RWPE2 (cell line): Measurements from ENCODE around the gene INPP5A.
A peak's percentile ranks its signal among the peaks of the same experiment; 100 is the strongest.

Experiments used
- ATAC-seq: fragments of 200-7000 bp; cut with Tn5 transposase; 3 replicates; pipeline ENCODE4 v1.9.1; 2021; ENCODE audit warnings: low read depth
- DNase-seq: peaks from one replicate; pipeline ENCODE4 v3.0.0-alpha.2; 2020; ENCODE audit warnings: low spot score
- H3K27ac ChIP-seq: fragments of 450-650 bp; 2 replicates; pipeline ENCODE4 v1.5.1; 2017; ENCODE audit warnings: mild to moderate bottlenecking; ENCODE audit not compliant: poor library complexity, severe bottlenecking
- H3K27me3 ChIP-seq: fragments of 250-450 bp; sonication (Bioruptor Pico); 2 replicates; pipeline ENCODE4 v1.5.1; 2021; ENCODE audit warnings: mild to moderate bottlenecking, moderate library complexity; ENCODE audit not compliant: insufficient read depth, poor library complexity, severe bottlenecking
- H3K36me3 ChIP-seq: fragments of 250-450 bp; sonication (Bioruptor Pico); 2 replicates; pipeline ENCODE4 v1.5.1; 2020; ENCODE audit warnings: low read depth, mild to moderate bottlenecking, moderate library complexity
- H3K4me1 ChIP-seq: fragments of 250-450 bp; sonication (Bioruptor Pico); 2 replicates; pipeline ENCODE4 v1.5.1; 2021; ENCODE audit warnings: mild to moderate bottlenecking, moderate library complexity; ENCODE audit not compliant: insufficient read depth, poor library complexity, severe bottlenecking
- H3K4me3 ChIP-seq: fragments of 250-450 bp; sonication (Bioruptor Pico); 2 replicates; pipeline ENCODE4 v1.5.1; 2021; ENCODE audit warnings: mild to moderate bottlenecking, moderate library complexity; ENCODE audit not compliant: severe bottlenecking
- H3K9me3 ChIP-seq: fragments of 250-450 bp; sonication (Bioruptor Pico); 2 replicates; pipeline ENCODE4 v1.5.1; 2021; ENCODE audit warnings: mild to moderate bottlenecking, moderate library complexity; ENCODE audit not compliant: severe bottlenecking
- CTCF ChIP-seq: fragments of 450-650 bp; IDR thresholded peaks from one replicate; pipeline ENCODE4 v1.5.1; 2017; ENCODE audit warnings: mild to moderate bottlenecking, moderate library complexity; ENCODE audit not compliant: poor library complexity, severe bottlenecking

INPP5A gene

GRCh38 chr10:132523561-132524442 is 13.8 kb upstream of the INPP5A start:
- H3K36me3 ChIP-seq, result no peaks in the 10 kb centered on the region
- H3K4me1 ChIP-seq, result peaks cover under 1% of the 10 kb centered on the region
- ATAC-seq, result no peak
- TF ChIP-seq CTCF, result no peak
- no peaks in the 10 kb centered on the region for H3K9me3 ChIP-seq
- peak; percentile 36 for DNase-seq
- H3K27ac ChIP-seq, result no peak overlapping the region
- no peaks in the 10 kb centered on the region for H3K27me3 ChIP-seq
- H3K4me3 ChIP-seq, result no peak overlapping the region

DNA sequence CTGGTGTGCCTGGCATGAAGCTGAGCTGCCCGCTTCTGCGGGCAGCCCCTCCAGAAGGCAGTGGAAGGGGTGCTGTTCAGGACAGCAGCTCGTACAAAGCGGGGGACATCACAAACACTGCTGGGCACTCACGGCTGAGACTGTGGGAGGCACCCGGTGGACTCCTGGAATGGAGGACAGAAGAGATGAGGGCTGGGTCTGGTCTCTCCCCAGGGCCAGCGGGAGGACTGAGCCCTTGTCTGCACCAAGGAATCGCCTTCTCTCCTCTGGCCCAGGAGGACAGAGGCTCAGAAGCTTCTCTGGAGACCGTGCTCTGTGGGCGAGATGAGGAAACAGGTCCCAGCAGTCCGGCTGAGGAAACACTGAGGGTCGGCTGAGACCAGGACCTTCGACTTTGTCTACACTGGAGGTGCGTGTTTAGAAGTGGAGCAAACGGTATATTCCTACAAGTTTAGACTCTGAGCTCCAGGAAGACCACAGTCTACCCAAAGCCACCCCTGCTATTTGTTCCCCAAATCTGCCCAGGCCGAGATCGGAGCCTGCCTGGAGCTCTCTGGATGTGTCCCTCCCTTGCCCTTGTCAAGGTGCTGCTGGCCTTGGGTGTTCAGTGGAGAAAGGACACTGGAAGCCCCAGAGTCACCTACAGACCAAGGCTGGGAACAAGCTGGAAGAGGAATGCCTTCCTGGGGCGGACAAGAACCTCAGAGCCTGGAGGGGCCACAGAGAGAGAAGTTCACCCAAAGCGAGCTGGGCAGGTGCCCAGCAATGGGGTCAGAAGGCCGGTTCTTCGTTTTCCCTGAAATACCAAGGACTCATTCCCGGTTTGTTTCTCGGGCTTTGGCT is 12.9 kb upstream of the INPP5A start:
- Histone ChIP-seq H3K36me3 (no peaks in the 10 kb centered on the region), H3K4me3 (no peak overlapping the region), H3K27ac (no peak overlapping the region), H3K9me3 (no peaks in the 10 kb centered on the region), H3K4me1 (no peaks in the 10 kb centered on the region), H3K27me3 (no peaks in the 10 kb centered on the region)
- no peak for TF ChIP-seq CTCF
- DNase-seq (no peak), ATAC-seq (no peak)

DNA sequence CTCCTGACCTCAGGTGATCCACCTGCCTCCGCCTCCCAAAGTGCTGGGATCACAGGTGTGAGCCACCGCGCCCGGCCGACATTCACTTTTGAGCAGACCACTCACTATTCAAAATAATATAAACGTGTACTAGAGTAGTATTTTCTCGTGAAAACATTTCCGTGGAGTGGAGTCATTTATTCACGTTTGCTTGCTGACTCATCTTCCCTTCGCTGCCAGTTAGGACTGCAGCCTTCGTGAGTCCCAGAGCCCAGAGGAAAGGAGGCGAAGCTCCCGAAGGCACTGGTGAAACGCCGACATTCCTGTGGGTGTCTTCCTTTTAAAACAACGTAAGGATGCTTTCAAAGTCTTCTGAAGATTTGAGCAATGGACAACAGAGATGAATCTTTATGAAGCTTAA is 10.9 kb upstream of the INPP5A start:
- no peak for ATAC-seq
- H3K27me3 ChIP-seq, result no peaks in the 10 kb centered on the region
- H3K27ac ChIP-seq, result no peak overlapping the region
- peaks cover 7% of the 10 kb centered on the region for H3K9me3 ChIP-seq
- H3K36me3 ChIP-seq, result no peaks in the 10 kb centered on the region
- no peak for DNase-seq
- no peak overlapping the region for H3K4me3 ChIP-seq
- TF ChIP-seq CTCF, result no peak
- no peaks in the 10 kb centered on the region for H3K4me1 ChIP-seq

DNA sequence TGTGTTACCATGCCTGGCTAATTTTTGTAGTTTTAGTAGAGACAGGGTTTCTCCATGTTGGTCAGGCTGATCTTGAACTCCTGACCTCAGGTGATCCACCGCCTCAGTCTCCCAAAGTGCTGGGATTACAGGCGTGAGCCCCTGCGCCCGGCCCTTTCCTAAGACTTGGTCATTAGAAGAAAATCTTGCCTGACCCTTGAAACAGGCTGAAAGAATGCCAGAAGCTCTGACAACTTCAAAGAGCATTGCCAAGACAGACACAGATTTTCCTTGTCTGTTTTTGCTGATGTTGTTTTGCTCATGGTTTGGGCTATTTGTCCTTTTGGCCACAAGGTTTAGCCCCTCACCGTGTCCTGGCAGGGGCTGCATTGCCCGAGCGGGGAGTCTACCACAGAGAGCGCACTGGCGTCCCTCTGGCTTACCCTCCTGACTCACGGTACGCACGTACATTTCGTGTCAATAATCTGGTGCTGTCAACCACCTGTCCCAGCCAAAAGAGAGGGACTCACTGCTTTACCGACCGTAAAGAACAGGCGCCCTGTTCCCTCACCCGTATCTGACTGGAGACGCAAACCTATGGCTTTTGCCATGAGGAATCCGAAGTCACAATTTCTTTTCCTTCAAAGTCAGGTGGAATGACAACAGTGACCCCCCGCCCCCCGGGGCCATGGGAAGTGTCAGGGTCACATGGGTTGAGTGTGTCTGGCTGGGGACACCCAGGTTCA is 10.1 kb upstream of the INPP5A start:
- H3K27me3 ChIP-seq, result no peaks in the 10 kb centered on the region
- H3K27ac ChIP-seq, result no peak overlapping the region
- no peaks in the 10 kb centered on the region for H3K36me3 ChIP-seq
- peaks cover 4% of the 10 kb centered on the region for H3K4me1 ChIP-seq
- H3K9me3 ChIP-seq, result peaks cover 10% of the 10 kb centered on the region
- ATAC-seq (no peak), DNase-seq (peak; percentile 44)
- no peak for TF ChIP-seq CTCF
- H3K4me3 ChIP-seq, result no peak overlapping the region
